Stimulated activated naive CD8-positive, alpha-beta T cell treated with anti-CD3 and anti-CD28 coated beads, Interleukin-15, Interleukin-2, amounts not matched to agents 100 U/mL and 50 U/mL, for 24 hours (primary cell): ENCODE results near the gene MORN1.

Experiments used
- ATAC-seq: fragments of 150-1000 bp; cut with Tn5 transposase; one replicate; pipeline ENCODE4 v1.10.0; 2021
- DNase-seq: peaks from one replicate; pipeline ENCODE4 v3.0.0; 2021

The MORN1 gene

GRCh38 chr1:2385606-2386280 is 5.6 kb downstream of the MORN1 start:
- DNase-seq (no peak), ATAC-seq (no peak)

- ATAC-seq: no peak
- DNase-seq: no peak
These were observed 6.3 kb downstream of the MORN1 start for GRCh38 chr1:2384941-2385481.

GRCh38 chr1:2384130-2384860 is 7.1 kb downstream of the MORN1 start:
- DNase-seq: no peak
- no peak for ATAC-seq

GRCh38 chr1:2383576-2383975 is 7.8 kb downstream of the MORN1 start:
- DNase-seq (no peak), ATAC-seq (no peak)

GRCh38 chr1:2382621-2383361 is 8.6 kb downstream of the MORN1 start:
- DNase-seq (peak; percentile 53), ATAC-seq (no peak)

- DNase-seq: peak; percentile 87
- peak; percentile 87 for ATAC-seq
These were observed 9.4 kb downstream of the MORN1 start for GRCh38 chr1:2381741-2382620.

GRCh38 chr1:2380816-2381591 is 10.3 kb downstream of the MORN1 start:
- no peak for DNase-seq
- no peak for ATAC-seq

GRCh38 chr1:2379733-2380404 is 11.5 kb downstream of the MORN1 start:
- DNase-seq (no peak), ATAC-seq (no peak)

- no peak for DNase-seq
- ATAC-seq: no peak
These were observed 12.2 kb downstream of the MORN1 start for GRCh38 chr1:2378956-2379732.

GRCh38 chr1:2378441-2378851 is 12.9 kb downstream of the MORN1 start:
- DNase-seq (no peak), ATAC-seq (no peak)

- ATAC-seq (no peak), DNase-seq (no peak)
These were observed 13.5 kb downstream of the MORN1 start for GRCh38 chr1:2377751-2378440.

- DNase-seq (no peak), ATAC-seq (no peak)
These were observed 14.3 kb downstream of the MORN1 start for GRCh38 chr1:2376931-2377672.

GRCh38 chr1:2376261-2376741 is 15.1 kb downstream of the MORN1 start:
- DNase-seq: no peak
- ATAC-seq: no peak

- DNase-seq: no peak
- no peak for ATAC-seq
These were observed 15.5 kb downstream of the MORN1 start for GRCh38 chr1:2375923-2376260.

- no peak for ATAC-seq
- DNase-seq: no peak
These were observed 16.0 kb downstream of the MORN1 start for GRCh38 chr1:2375246-2375922.

- DNase-seq: no peak
These were observed 16.9 kb downstream of the MORN1 start for GRCh38 chr1:2374252-2375155.

More at GRCh38 chr1:2374252-2375155, 16.9 kb downstream of the MORN1 start:
- ATAC-seq: no peak
